ENCODE results near the gene DLGAP1.

DNA sequence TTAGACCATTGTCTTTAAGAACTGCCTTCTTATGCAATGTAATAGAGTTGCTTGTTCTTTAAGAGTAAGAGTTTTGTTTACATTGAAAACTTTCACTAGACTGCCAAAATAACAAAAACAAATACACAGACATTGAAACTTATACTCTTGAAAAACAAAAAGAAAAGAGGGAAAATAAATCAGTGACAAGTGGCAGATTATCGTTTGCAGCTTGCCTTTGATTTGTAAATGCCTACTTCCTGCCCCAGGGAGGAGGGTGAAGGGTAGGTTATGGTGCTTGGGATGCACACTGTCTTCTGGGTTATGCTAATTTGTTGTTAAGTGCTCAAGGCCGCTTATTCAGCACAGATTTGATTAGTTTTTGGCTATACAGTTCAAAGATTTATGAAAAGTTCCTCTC, 806.5 kb downstream of the DLGAP1 start:
- TF ChIP-seq, protein P1, sequence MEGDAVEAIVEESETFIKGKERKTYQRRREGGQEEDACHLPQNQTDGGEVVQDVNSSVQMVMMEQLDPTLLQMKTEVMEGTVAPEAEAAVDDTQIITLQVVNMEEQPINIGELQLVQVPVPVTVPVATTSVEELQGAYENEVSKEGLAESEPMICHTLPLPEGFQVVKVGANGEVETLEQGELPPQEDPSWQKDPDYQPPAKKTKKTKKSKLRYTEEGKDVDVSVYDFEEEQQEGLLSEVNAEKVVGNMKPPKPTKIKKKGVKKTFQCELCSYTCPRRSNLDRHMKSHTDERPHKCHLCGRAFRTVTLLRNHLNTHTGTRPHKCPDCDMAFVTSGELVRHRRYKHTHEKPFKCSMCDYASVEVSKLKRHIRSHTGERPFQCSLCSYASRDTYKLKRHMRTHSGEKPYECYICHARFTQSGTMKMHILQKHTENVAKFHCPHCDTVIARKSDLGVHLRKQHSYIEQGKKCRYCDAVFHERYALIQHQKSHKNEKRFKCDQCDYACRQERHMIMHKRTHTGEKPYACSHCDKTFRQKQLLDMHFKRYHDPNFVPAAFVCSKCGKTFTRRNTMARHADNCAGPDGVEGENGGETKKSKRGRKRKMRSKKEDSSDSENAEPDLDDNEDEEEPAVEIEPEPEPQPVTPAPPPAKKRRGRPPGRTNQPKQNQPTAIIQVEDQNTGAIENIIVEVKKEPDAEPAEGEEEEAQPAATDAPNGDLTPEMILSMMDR (IDR thresholded peaks at IDR 0.05) = no peak
- TF ChIP-seq EZH2phosphoT487 (IDR thresholded peaks at IDR 0.05) = no peak
